IPS-18c (cell line): ENCODE data around the gene DAPK1.

ENCODE experiments used
- H3K4me3 ChIP-seq: 2 replicates; pipeline ENCODE4 v1.7.0; 2013; ENCODE audit warnings: low read depth, mild to moderate bottlenecking, low read length, moderate library complexity; ENCODE audit not compliant: insufficient read depth
- H3K9me3 ChIP-seq: one replicate; pipeline ENCODE4 v1.6.1; 2013; ENCODE audit warnings: mild to moderate bottlenecking, low read length, moderate library complexity; ENCODE audit not compliant: control insufficient read depth, insufficient read depth

DAPK1 gene

GRCh38 chr9:87512311-87512710 is 14.6 kb downstream of the DAPK1 start:
- H3K4me3 ChIP-seq: no peak overlapping the region
- no peaks in the 10 kb centered on the region for H3K9me3 ChIP-seq

GRCh38 chr9:87513161-87513560 is 15.5 kb downstream of the DAPK1 start:
- no peaks in the 10 kb centered on the region for H3K9me3 ChIP-seq
- H3K4me3 ChIP-seq: no peak overlapping the region

GRCh38 chr9:87513880-87514535 is 16.3 kb downstream of the DAPK1 start:
- Histone ChIP-seq H3K9me3 (no peaks in the 10 kb centered on the region), H3K4me3 (no peak overlapping the region)

- Histone ChIP-seq H3K4me3 (no peak overlapping the region), H3K9me3 (no peaks in the 10 kb centered on the region)
Observed at GRCh38 chr9:87515006-87515405, 17.3 kb downstream of the DAPK1 start.

- Histone ChIP-seq H3K9me3 (no peaks in the 10 kb centered on the region), H3K4me3 (no peak overlapping the region)
Observed at GRCh38 chr9:87515588-87516221, 18.0 kb downstream of the DAPK1 start.

GRCh38 chr9:87516222-87516925 is 18.7 kb downstream of the DAPK1 start:
- no peak overlapping the region for H3K4me3 ChIP-seq
- no peaks in the 10 kb centered on the region for H3K9me3 ChIP-seq

- no peaks in the 10 kb centered on the region for H3K9me3 ChIP-seq
- H3K4me3 ChIP-seq: no peak overlapping the region
Observed at GRCh38 chr9:87516926-87517290, 19.2 kb downstream of the DAPK1 start.

- Histone ChIP-seq H3K9me3 (no peaks in the 10 kb centered on the region), H3K4me3 (no peak overlapping the region)
Observed at GRCh38 chr9:87517732-87518131, 20.1 kb downstream of the DAPK1 start.

- H3K4me3 ChIP-seq: no peak overlapping the region
Observed at GRCh38 chr9:87518702-87519335, 21.2 kb downstream of the DAPK1 start.

GRCh38 chr9:87519461-87519860 is 21.8 kb downstream of the DAPK1 start:
- Histone ChIP-seq H3K9me3 (no peaks in the 10 kb centered on the region), H3K4me3 (no peak overlapping the region)

More at GRCh38 chr9:87518702-87519335, 21.2 kb downstream of the DAPK1 start:
- H3K9me3 ChIP-seq: no peaks in the 10 kb centered on the region

GRCh38 chr9:87520172-87520683 is 22.6 kb downstream of the DAPK1 start:
- Histone ChIP-seq H3K9me3 (no peaks in the 10 kb centered on the region), H3K4me3 (no peak overlapping the region)

GRCh38 chr9:87521834-87522233 is 24.2 kb downstream of the DAPK1 start:
- H3K9me3 ChIP-seq: no peaks in the 10 kb centered on the region

GRCh38 chr9:87524061-87524460 is 26.4 kb downstream of the DAPK1 start:
- Histone ChIP-seq H3K9me3 (no peaks in the 10 kb centered on the region), H3K4me3 (no peak overlapping the region)

More at GRCh38 chr9:87521834-87522233, 24.2 kb downstream of the DAPK1 start:
- no peak overlapping the region for H3K4me3 ChIP-seq

GRCh38 chr9:87525546-87526303 is 28.1 kb downstream of the DAPK1 start:
- no peak overlapping the region for H3K4me3 ChIP-seq
- no peaks in the 10 kb centered on the region for H3K9me3 ChIP-seq

- Histone ChIP-seq H3K9me3 (no peaks in the 10 kb centered on the region), H3K4me3 (no peak overlapping the region)
Observed at GRCh38 chr9:87527211-87527916, 29.7 kb downstream of the DAPK1 start.

GRCh38 chr9:87528969-87529368 is 31.3 kb downstream of the DAPK1 start:
- no peak overlapping the region for H3K4me3 ChIP-seq
- no peaks in the 10 kb centered on the region for H3K9me3 ChIP-seq
